ENCODE results near the gene CCL11. TPM values are rescaled to one million over a fixed set of nuclear protein-coding genes. Genes with fewer than 3 reads are reported as not detected.

CCL11 gene
- total and polyA plus RNA-seq, 2 donors from 2014 or later = 1.0 TPM; not detected in 1

- H3K27ac ChIP-seq (ENCODE audit: low read depth in 2 of 2, low read length in 2 of 2) = no peak overlapping the region
- no peak for TF ChIP-seq CTCF (IDR thresholded peaks at IDR 0.05; ENCODE audit: borderline replicate concordance, extremely low read depth, insufficient read depth)
- peaks cover 0 to 10% (median 0%) of the 10 kb centered on the region in 3 donors for H3K4me1 ChIP-seq (ENCODE audit: control insufficient read depth in 2 of 3, insufficient read depth in 2 of 3, low read depth in 1 of 3, low read length in 3 of 3)
- DNase-seq = no peak
- H3K4me3 ChIP-seq (ENCODE audit: low read length in 3 of 3) = no peak overlapping the region
- intact Hi-C loops (cut with DNase I) = no loop called here
- FAIRE-seq = no peak
- no peak overlapping the region for H3K9ac ChIP-seq (ENCODE audit: low read length in 3 of 3)
- H3K36me3 ChIP-seq (ENCODE audit: control insufficient read depth in 2 of 3, insufficient read depth in 3 of 3, low read length in 3 of 3) = no peaks in the 10 kb centered on the region
- H3K27me3 ChIP-seq (ENCODE audit: control insufficient read depth, insufficient read depth, low read length) = no peaks in the 10 kb centered on the region
- H3K9me3 ChIP-seq (ENCODE audit: control insufficient read depth in 2 of 3, insufficient read depth in 1 of 3, low read length in 3 of 3) = no peaks in the 10 kb centered on the region
Measured at GRCh38 chr17:34305606-34306005, 20.1 kb downstream of the CCL11 start.

DNA sequence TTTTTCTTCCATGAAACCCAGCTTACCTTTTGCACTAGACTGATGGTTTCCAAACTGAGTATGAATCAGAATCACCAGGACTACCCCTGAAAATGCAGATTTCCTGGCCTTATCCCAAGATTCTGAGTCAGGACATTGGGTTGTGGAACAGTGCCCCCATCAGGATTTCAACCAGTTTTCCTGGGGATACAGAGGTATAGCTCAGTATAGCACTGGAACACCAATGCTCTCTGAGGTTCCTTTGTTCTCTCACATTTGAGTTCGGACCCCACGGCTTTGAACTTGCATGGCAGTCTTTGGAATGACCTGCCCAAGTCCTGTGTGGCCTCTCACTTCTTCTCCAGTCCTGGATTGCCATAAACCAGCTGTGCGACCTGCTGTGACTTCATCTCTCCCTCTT lies 20.9 kb downstream of the CCL11 start:
- Histone ChIP-seq H3K4me3 (ENCODE audit: low read length in 3 of 3) (no peak overlapping the region), H3K4me1 (ENCODE audit: control insufficient read depth in 2 of 3, insufficient read depth in 2 of 3, low read depth in 1 of 3, low read length in 3 of 3) (peaks cover 0 to 10% (median 0%) of the 10 kb centered on the region in 3 donors), H3K9ac (ENCODE audit: low read length in 3 of 3) (no peak overlapping the region), H3K27ac (ENCODE audit: low read depth in 2 of 2, low read length in 2 of 2) (no peak overlapping the region), H3K9me3 (ENCODE audit: control insufficient read depth in 2 of 3, insufficient read depth in 1 of 3, low read length in 3 of 3) (no peaks in the 10 kb centered on the region), H3K36me3 (ENCODE audit: control insufficient read depth in 2 of 3, insufficient read depth in 3 of 3, low read length in 3 of 3) (no peaks in the 10 kb centered on the region), H3K27me3 (ENCODE audit: control insufficient read depth, insufficient read depth, low read length) (no peaks in the 10 kb centered on the region)
- peak; percentile 25 for TF ChIP-seq CTCF (IDR thresholded peaks at IDR 0.05; ENCODE audit: borderline replicate concordance, extremely low read depth, insufficient read depth)
- intact Hi-C loops (cut with DNase I) = no loop called here
- DNase-seq (no peak), FAIRE-seq (no peak)

- FAIRE-seq = no peak
- no peak overlapping the region for H3K27ac ChIP-seq (ENCODE audit: low read depth in 2 of 2, low read length in 2 of 2)
Measured at GRCh38 chr17:34307110-34307509, 21.6 kb downstream of the CCL11 start.

More at GRCh38 chr17:34307110-34307509, 21.6 kb downstream of the CCL11 start:
- Histone ChIP-seq H3K9ac (ENCODE audit: low read length in 3 of 3) (no peak overlapping the region), H3K4me3 (ENCODE audit: low read length in 3 of 3) (no peak overlapping the region), H3K9me3 (ENCODE audit: control insufficient read depth in 2 of 3, insufficient read depth in 1 of 3, low read length in 3 of 3) (no peaks in the 10 kb centered on the region), H3K36me3 (ENCODE audit: control insufficient read depth in 2 of 3, insufficient read depth in 3 of 3, low read length in 3 of 3) (no peaks in the 10 kb centered on the region), H3K4me1 (ENCODE audit: control insufficient read depth in 2 of 3, insufficient read depth in 2 of 3, low read depth in 1 of 3, low read length in 3 of 3) (peaks cover 0 to 10% (median 0%) of the 10 kb centered on the region in 3 donors), H3K27me3 (ENCODE audit: control insufficient read depth, insufficient read depth, low read length) (no peaks in the 10 kb centered on the region)
- TF ChIP-seq CTCF (IDR thresholded peaks at IDR 0.05; ENCODE audit: borderline replicate concordance, extremely low read depth, insufficient read depth) = no peak
- intact Hi-C loops (cut with DNase I) = no loop called here
- DNase-seq = no peak
